ENCODE measurements around the gene LPIN2.

- TF ChIP-seq POLR2A (IDR thresholded peaks at IDR 0.05; ENCODE audit: low read length) (no peak), GATA1 (IDR thresholded peaks at IDR 0.05; ENCODE audit: low read depth, low read length) (no peak)
Observed at GRCh38 chr18:3035635-3036034, 22.7 kb upstream of the LPIN2 start.

Data from erythroblast (primary cell).